ENCODE data around the gene GNAS-AS1.

Gene GNAS-AS1

DNA sequence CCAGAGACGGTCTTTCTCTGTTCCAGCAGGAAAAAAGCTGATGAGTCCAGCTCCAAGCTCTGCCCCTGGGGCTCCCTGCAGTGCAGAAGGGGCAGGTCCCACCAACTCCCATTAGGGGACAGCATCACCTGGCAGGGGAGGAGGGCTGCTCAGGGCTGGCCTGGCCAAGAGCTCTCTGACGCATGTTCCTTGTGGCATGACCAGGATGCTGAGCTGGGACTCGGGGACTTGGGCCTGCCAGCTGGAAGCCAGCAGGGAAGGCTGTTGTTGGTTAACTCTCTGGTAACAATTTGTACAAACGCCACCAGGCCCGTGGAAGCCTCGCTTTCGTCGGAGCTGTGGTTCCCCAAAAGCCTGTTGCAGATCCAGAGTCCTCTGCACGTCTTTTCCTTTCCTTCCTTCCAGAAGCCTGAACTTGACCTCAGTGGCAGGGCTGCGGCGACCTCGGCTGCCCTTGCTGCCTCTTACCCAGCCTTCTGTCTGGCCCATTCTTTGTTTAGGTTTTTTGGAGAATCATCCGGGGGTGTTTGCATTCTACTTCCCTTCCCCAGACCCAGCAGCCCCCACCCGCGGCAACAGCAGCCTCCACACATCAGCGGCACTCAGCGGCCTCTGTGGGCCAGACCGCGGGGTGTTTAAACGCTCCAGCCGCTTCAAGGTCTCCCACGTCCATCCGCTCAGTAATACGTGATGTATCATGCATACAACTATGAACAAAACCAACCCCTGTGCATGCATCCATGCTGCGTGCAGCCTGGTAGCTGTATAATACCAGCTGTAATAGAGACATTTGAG is 63.3 kb downstream of the GNAS-AS1 start:
- no peak for DNase-seq (ENCODE audit: low read depth in 1 of 2, low spot score in 1 of 2)

DNA sequence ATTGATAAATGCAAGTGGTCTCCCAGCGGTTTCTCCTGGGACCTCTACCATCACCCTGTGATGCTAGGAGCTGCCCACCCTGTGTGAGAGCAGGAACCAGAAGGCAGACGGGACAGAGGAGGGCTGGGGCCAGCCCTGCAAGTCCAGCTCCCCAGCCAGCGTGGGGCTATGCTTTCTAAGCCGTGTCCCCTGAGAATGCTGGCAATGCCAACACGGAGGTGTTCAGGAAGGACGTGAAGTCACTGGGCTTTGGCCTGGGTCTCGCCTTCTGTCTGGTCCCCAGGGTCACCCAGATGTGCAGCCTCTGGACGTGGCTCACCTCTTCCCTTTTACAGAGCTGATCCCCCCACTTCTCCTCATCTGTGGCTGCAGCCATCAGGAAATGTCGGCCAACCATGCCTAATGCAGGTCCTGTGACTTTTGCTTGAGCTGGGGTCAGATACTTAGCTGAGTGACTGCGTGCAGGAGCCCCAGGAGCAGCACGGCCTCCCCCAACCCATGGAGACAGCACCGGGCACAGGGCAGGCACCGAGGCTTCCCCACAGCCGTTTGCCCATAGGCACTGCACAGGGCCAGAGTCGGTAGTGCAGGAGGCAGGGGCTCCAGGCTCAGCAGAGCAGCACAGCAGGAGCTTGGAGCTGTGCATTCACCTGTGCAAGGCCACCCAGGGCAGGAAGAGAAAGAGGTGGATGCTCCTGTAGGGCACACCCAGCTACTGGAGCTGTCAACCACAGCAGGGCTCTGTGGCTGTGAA is 66.2 kb downstream of the GNAS-AS1 start:
- DNase-seq (ENCODE audit: low read depth in 1 of 2, low spot score in 1 of 2), result no peak

DNA sequence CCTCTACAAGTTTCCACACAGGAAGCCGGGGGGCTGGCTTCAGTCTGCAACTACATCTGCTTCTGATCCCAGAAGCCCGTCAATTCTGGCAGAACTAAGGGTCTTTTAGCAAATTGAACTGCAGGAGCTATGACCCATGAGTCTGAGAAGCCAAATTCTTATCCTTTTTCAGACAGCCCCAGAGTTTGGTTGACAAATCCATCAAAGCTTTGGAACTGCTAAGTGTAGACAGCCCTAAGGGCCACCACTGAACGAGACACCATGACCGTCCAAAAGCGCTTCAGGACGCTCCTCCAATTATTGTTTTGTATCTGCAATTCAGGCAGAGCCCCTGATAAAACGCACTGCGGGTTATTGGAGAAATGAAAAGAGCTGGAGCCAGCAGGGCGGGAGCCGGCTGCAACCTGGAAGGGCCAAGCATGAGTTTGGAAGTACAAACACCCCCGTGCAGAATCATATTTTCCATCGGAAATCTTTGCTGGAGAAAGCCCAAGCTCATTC is 67.1 kb downstream of the GNAS-AS1 start:
- no peak for DNase-seq (ENCODE audit: low read depth in 1 of 2, low spot score in 1 of 2)

DNA sequence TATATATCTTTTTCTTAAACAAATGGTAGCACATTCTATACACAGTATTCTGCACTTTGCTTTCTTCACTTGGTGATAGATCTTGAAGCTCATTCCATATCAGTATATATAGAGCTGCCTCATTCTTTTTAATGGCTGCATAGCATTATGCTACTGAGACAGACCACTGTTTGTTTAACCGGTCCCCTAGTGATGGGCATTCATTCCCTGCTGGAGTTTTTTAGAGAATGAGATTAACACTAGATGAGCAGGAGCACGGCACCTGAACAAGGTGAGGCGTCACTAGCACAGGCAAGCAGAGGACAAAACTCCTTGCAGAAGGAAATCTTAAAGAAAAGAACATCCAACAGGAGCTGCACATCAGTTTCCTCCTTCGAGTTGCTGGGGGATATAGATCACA is 69.6 kb downstream of the GNAS-AS1 start:
- DNase-seq (ENCODE audit: low read depth in 1 of 2, low spot score in 1 of 2), result no peak

DNA sequence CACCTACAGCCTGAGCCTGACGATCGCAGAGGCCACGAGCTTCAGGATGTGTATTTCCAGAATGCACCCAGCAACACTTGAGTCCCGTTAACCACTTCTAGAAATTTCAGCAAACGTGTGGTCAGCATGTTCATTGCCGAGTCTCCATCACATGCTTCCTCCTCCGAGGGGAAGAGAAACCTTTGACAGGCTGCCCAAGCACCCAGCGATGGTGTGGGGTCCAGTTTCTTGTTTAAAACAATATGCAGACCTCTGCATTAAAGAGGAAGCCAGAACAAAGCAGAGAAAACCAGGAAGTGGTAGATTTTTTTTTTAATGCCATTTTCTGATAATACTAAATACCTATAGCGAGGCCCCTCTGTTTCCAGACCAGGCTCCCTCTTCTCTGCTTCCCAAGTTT is 71.9 kb downstream of the GNAS-AS1 start:
- DNase-seq (ENCODE audit: low read depth in 1 of 2, low spot score in 1 of 2), result no peak

DNA sequence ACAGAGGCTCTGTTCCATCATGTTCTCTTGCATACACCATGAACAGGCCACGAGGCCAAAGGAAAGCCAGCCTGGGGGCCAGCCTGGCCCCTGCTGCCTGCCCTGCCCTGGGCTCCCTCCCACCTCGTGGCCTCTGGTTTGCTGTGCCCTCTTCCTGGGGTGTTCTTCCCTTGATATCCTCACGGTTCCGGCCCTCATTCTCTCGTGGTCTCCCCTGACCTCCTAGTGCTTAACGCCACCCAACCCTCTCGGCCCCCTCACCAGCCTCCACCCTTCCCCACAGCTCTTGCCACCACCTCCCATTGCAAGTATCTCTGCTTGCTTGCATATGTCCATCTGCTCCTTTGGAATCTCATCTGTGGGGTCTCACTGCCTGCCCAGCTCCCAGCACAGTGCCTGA is 73.0 kb downstream of the GNAS-AS1 start:
- DNase-seq (ENCODE audit: low read depth in 1 of 2, low spot score in 1 of 2), result no peak

DNA sequence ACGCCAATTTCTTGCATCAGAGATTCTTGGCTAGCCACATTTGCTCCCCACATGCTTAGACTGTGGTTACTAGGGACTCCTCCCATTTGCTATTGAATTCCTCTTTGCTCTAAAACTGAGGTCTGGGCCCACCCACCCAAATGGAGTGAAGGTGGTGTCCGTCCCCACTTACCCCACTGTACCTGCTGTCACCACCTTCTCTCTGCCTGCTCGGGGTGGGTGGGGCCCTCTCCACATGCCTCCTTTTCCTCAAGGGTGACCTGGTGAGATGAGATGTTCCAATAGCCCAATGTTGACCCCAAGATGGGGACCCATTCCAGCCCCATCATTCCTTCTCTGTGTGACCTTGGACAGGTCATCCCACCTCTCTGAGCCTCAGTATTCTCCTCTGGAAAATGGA is 74.6 kb downstream of the GNAS-AS1 start:
- DNase-seq (ENCODE audit: low read depth in 1 of 2, low spot score in 1 of 2), result no peak

DNA sequence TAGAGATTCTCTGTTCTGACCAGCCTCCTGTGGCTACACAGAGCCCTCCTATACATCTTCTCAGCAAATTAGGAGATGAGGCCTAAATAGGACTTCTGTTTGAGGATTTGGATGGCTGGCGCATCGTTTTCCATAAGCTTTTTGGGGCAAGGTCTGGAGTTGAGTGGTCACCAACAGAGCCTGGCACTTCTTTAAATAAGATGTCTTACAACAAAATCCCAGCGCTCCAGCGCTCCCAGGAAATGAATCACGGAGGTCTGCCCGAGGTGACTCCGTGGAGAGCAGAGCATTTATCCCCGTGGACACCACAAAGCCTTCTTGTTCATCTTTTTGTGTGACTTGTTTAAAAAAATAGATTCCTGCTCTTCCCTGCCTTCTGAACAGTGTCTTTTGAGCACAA is 75.3 kb downstream of the GNAS-AS1 start:
- DNase-seq (ENCODE audit: low read depth in 1 of 2, low spot score in 1 of 2), result no peak

DNA sequence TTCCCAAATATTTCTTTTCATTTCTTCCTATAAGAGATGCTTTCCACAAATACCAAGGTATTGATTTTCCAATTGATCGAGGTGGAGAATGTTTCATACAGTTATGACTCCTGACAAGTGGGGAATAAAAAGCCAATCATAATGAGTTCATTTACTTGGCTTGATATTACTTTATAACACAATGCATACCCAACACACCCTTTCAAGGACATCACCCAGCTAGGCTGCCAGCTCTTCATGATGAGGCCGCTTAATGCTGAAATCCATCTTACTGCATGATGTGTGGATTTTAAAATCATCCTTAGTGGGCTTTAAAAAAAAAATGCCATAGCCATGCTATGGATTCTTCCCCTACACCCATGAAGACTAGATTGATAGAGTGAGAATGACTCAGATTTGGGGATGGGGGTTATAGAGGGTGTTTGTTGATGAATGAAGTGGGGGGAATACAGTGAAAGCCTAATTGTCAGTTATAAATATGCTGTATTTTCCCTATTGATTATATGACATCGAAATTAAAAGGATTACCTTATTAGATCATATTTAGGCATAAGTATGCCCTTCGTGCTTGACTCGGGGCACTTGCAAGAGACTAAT is 75.9 kb downstream of the GNAS-AS1 start:
- no peak for DNase-seq (ENCODE audit: low read depth in 1 of 2, low spot score in 1 of 2)

DNA sequence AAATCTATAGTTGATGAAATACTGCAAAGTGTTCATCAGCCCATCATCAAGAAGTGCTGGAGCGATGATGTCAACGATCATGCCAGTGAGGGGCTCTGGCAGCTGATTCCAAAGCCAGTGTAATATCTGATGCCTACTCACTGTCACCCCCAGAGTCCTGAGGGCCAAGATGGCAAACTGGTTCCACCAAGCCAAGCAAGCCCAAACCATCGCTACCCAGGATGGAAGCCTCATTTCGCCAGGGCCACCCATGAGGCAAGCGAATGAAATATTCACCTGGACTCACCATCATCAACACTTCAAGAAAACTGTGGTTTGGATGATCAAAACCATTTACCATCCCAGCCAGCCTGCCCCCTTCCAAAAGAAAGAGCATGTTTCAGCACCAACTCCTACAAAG is 76.5 kb downstream of the GNAS-AS1 start:
- no peak for DNase-seq (ENCODE audit: low read depth in 1 of 2, low spot score in 1 of 2)

DNA sequence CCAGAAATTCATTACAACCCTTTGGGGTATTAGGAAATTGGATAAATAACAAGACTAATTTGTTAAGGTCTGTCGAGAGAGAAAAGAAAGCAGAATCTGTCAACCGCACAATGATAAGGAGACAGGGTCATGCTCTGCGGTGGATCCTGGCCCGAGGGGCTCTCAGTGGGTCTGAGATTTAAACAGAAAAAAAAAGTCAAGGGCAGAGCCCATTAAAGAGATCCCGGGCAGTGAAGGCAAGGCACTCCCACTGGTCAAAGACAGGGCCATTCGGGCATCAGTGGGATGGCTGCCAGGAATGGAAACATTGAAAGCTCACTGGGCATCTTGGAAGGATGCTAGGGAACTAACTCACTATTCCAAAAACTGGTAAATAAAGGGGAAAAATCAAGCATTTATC is 77.9 kb downstream of the GNAS-AS1 start:
- no peak for DNase-seq (ENCODE audit: low read depth in 1 of 2, low spot score in 1 of 2)

All from activated CD4-positive, alpha-beta T cell treated with anti-CD3 and anti-CD28 coated beads, Interleukin-2, amount 50 U/mL, for 24 hours (primary cell).